ENCODE results near the gene BHLHE41.

BHLHE41 gene

GRCh38 chr12:26090836-26091510 lies 33.9 kb downstream of the BHLHE41 start:
- Histone ChIP-seq H3K4me3 (ENCODE audit: insufficient read depth, low read depth, low read length, poor library complexity, severe bottlenecking) (no peak overlapping the region), H3K27ac (ENCODE audit: insufficient read depth, low read length, poor library complexity, severe bottlenecking) (no peak overlapping the region), H3K4me1 (ENCODE audit: control insufficient read depth, insufficient read depth, low read length, poor library complexity, severe bottlenecking) (no peaks in the 10 kb centered on the region), H3K9me3 (ENCODE audit: control insufficient read depth, low read length) (no peaks in the 10 kb centered on the region), H3K36me3 (ENCODE audit: control insufficient read depth, insufficient read depth, low read length) (no peaks in the 10 kb centered on the region), H3K27me3 (replicated peaks; ENCODE audit: control insufficient read depth, insufficient read depth, low read length, poor library complexity, severe bottlenecking) (no peaks in the 10 kb centered on the region)
- DNase-seq, result no peak

- Histone ChIP-seq H3K27me3 (replicated peaks; ENCODE audit: control insufficient read depth, insufficient read depth, low read length, poor library complexity, severe bottlenecking) (no peaks in the 10 kb centered on the region), H3K4me3 (ENCODE audit: insufficient read depth, low read depth, low read length, poor library complexity, severe bottlenecking) (no peak overlapping the region), H3K27ac (ENCODE audit: insufficient read depth, low read length, poor library complexity, severe bottlenecking) (no peak overlapping the region), H3K36me3 (ENCODE audit: control insufficient read depth, insufficient read depth, low read length) (no peaks in the 10 kb centered on the region), H3K9me3 (ENCODE audit: control insufficient read depth, low read length) (no peaks in the 10 kb centered on the region), H3K4me1 (ENCODE audit: control insufficient read depth, insufficient read depth, low read length, poor library complexity, severe bottlenecking) (no peaks in the 10 kb centered on the region)
- no peak for DNase-seq
These were observed 35.8 kb downstream of the BHLHE41 start for GRCh38 chr12:26088998-26089397.

DNA sequence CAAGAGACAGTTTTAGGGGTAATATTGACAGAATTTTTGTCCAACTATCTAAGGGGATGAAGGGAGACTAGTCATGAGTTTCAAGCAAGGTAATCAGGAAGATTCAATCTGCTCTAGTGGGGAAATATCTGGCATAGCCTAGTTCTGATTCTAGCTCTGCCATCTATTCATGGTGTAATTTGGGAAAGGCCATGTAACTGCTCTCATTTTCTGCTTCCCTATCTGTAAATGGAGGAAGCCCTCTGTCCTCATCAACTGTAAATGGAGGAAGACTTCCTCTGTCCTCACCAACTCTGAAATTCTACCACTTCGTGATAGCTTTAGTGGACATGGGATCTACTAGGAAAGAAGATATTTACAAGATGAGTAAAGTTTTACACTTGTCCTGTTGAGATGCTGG lies 37.9 kb downstream of the BHLHE41 start:
- no peaks in the 10 kb centered on the region for H3K27me3 ChIP-seq (replicated peaks; ENCODE audit: control insufficient read depth, insufficient read depth, low read length, poor library complexity, severe bottlenecking)
- H3K27ac ChIP-seq (ENCODE audit: insufficient read depth, low read length, poor library complexity, severe bottlenecking), result no peak overlapping the region
- no peaks in the 10 kb centered on the region for H3K4me1 ChIP-seq (ENCODE audit: control insufficient read depth, insufficient read depth, low read length, poor library complexity, severe bottlenecking)
- no peak for DNase-seq
- no peaks in the 10 kb centered on the region for H3K9me3 ChIP-seq (ENCODE audit: control insufficient read depth, low read length)
- H3K4me3 ChIP-seq (ENCODE audit: insufficient read depth, low read depth, low read length, poor library complexity, severe bottlenecking), result no peak overlapping the region
- H3K36me3 ChIP-seq (ENCODE audit: control insufficient read depth, insufficient read depth, low read length), result no peaks in the 10 kb centered on the region

DNA sequence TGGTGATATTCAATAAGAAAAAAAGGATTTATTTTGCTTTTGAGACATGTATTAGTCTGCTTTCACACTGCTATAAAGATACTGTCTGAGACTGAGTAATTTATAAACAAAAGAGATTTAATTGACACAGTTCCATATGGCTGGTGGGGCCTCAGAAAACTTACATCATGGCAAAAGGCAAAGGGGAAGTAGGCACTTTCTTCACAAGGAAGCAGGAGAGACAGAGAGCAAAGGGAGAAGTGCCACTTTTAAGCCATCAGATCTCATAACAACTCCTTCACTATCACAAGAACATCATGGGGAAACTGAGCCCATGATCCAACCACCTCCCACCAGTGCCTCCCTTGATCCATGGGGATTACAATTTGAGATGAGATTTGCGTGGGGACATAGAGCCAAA lies 43.9 kb downstream of the BHLHE41 start:
- Histone ChIP-seq H3K36me3 (ENCODE audit: control insufficient read depth, insufficient read depth, low read length) (no peaks in the 10 kb centered on the region), H3K4me3 (ENCODE audit: insufficient read depth, low read depth, low read length, poor library complexity, severe bottlenecking) (no peak overlapping the region), H3K27ac (ENCODE audit: insufficient read depth, low read length, poor library complexity, severe bottlenecking) (no peak overlapping the region), H3K4me1 (ENCODE audit: control insufficient read depth, insufficient read depth, low read length, poor library complexity, severe bottlenecking) (no peaks in the 10 kb centered on the region), H3K9me3 (ENCODE audit: control insufficient read depth, low read length) (no peaks in the 10 kb centered on the region), H3K27me3 (replicated peaks; ENCODE audit: control insufficient read depth, insufficient read depth, low read length, poor library complexity, severe bottlenecking) (no peaks in the 10 kb centered on the region)
- DNase-seq, result no peak

DNA sequence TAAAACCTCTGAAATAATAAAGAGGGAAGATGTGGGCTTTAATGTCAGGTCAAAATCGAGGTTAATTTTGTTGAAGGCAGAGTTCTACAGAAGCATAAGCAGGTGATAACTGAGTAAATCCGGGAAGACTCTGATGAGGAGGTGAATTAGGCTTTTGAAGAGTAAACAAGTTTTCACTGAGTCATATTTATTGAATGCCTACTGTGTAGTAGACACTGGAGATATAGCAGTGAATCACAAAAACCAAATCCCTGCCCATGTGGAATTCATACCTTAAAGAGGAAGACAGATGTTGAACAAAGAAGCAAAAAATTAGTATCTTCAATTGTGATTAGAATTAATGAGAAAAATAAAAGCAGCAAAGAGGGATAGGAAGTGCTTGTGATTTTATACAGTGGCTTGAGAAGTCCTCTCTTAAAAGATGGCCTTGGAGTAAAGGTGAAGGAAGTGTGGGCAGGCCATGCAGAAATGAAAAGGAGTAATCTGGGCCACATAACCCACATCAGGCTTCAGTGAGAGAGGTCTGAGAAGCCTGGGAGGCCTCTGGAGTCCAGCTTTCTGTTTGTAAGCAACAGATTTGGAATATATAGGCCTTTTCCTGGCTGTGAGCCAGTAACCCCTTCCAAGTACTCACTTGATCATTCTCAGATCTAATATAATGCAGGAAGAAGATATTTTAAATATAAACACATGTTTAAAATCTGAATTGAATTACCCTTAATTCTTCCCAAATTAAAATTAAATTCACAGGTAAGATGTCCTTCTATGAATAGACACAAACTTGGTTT lies 46.7 kb downstream of the BHLHE41 start:
- H3K27me3 ChIP-seq (replicated peaks; ENCODE audit: control insufficient read depth, insufficient read depth, low read length, poor library complexity, severe bottlenecking), result no peaks in the 10 kb centered on the region

More for the DNA sequence above, 46.7 kb downstream of the BHLHE41 start:
- Histone ChIP-seq H3K27ac (ENCODE audit: insufficient read depth, low read length, poor library complexity, severe bottlenecking) (no peak overlapping the region), H3K36me3 (ENCODE audit: control insufficient read depth, insufficient read depth, low read length) (no peaks in the 10 kb centered on the region), H3K4me3 (ENCODE audit: insufficient read depth, low read depth, low read length, poor library complexity, severe bottlenecking) (no peak overlapping the region), H3K9me3 (ENCODE audit: control insufficient read depth, low read length) (no peaks in the 10 kb centered on the region), H3K4me1 (ENCODE audit: control insufficient read depth, insufficient read depth, low read length, poor library complexity, severe bottlenecking) (no peaks in the 10 kb centered on the region)
- DNase-seq, result no peak
